T-helper 1 cell treated with Interleukin-12 subunit alpha and Interleukin-12 subunit beta and Interleukin-4 antibody, amounts not matched to agents 30 ng/mL and 1 ng/mL, for 36 hours (primary cell): ENCODE results near the gene TRMT112. TPM values are rescaled to one million over a fixed set of nuclear protein-coding genes. Genes with fewer than 3 reads are reported as not detected.
"Not testable (repeated sequence)": the region's sequence is repeated elsewhere in the genome, so short reads cannot be mapped to it uniquely, and the experiment has no call there.

Experiments used
- intact Hi-C: fragments of 100-400 bp; cut with micrococcal nuclease; formaldehyde crosslinking; loops from one replicate; pipeline ENCODE4 v1.15.1; 2024
- total RNA-seq: library from RNA; stranded (reverse); gene quantifications from 2 replicates; pipeline ENCODE4 v1.2.3, GENCODE V29; 2022

Gene TRMT112
- total RNA-seq, 1 donor from 2014 or later = 187 TPM

DNA sequence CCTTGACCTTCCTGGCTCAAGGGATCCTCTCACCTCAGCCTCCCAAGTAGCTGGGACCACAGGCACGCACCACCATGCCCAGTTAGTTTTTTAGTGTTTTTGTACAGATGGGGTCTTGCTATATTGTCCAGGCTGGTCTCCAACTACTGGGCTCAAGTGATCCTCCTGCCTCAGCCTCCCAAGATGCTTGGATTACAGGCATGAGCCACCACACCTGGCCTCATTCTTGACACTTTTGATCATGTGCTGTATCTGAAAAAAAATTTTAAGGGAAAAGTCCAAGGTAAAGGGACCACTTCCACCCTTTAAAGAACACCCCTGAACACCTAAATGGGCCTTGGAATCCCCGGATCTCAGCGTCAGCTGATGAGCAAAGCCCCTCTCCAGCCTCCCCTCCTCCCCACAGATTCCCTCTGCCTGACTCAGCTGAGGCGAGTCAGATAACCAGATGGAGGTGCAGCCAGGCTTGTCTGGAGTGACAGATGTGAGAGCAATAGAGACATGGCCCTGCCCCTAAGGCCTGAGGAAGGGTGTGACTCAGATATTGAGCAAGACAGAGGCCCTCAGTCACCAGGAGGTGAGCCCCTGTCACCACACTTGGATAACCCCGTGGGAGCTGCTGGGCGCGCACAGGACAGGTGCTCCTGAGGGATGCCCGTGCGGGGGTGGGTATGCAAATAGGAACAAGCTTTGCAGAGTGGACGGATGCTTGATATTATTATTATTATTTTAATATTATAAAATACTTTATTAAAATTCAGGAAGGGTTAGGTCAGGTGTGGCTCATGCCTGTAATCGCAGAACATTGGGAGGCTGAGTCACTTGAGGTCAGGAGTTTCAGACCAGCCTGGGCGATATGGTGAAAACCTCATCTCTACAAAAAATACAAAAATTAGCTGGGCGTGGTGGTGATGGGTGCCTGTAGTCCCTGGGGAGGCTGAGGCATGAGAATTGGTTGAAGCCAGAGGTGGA, 17.7 kb upstream of the TRMT112 start:
- intact Hi-C loops = no loop called here

DNA sequence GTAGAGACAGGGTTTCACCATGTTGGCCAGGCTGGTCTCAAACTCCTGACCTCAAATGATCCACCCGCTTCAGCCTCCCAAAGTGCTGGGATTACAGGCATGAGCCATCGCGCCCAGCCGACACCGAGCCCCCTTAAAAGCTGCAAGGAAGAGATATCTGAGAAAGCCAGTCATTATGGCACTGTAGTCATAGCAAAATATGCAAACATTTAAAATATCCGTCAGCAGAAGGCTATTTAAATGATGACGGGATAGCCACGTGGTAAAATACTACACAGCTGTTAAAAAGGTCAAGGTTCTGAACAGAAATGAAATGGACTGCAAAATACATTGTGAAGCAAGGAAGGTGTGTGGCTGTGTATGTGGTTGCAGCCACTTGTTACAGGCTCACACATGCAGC, 16.2 kb upstream of the TRMT112 start:
- intact Hi-C loops = no loop called here

DNA sequence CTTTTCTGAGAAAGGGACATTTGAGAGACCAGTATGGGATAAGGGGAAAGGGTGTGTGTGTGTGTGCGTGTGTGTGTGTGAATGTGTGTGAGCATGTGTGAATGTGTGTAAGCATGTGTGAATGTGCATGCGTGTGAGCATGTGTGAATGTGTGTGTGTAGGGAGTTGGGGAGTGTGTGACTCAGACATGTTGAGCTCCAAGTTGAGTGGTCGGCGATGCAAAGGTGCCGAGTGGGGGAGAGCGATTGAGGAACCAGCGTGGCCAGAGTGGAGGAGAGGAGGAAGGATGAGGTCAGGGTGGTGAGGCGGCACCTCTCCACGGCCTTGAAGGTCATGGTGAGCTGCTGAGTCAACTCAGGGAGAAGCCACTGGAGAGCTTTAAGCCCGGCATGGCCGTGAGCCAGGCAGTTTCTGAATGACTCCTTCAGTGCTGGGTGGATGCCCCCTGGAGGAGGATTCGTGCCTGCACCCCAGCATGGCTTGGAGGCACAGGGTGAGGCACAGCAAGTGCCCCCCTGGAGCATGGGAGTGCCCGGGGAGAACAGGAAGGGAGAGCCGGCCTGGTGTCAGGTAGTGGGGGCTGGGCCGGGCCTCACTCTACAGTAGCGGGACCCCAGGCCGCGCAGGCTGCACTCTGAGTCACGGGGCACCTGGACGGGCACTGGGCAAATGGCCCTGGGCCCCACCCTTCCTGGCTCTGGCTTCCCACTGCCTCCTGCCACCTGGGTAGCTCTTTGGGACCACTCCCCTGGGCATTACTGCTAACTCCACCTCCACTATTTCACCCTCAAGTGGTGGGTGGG, 14.4 kb upstream of the TRMT112 start:
- intact Hi-C loops = loop anchor here (1.0 kb wide), 1 partner anchor 13 kb away; the partner anchor contains the start of gene PRDX5

DNA sequence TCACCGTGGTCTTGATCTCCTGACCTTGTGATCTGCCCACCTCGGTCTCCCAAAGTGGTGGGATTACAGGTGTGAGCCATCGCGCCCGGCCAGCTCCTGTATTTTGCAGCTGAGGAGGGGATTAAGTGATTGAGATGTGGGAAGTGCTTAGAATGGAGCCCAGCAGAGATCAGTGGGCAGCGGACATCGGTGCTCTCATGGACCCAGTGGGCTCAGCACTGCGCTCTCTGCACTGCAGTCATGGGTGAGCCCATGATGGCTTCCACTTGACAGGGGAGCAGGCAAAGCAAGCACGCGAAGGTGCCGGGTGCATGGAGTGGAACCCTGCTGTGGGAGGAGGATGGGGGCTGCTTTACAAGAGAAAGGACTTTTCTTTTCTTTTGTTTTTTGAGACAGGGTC, 13.5 kb upstream of the TRMT112 start:
- intact Hi-C loops = loop anchor here (1.0 kb wide), 1 partner anchor 13 kb away; the partner anchor contains the start of gene PRDX5

DNA sequence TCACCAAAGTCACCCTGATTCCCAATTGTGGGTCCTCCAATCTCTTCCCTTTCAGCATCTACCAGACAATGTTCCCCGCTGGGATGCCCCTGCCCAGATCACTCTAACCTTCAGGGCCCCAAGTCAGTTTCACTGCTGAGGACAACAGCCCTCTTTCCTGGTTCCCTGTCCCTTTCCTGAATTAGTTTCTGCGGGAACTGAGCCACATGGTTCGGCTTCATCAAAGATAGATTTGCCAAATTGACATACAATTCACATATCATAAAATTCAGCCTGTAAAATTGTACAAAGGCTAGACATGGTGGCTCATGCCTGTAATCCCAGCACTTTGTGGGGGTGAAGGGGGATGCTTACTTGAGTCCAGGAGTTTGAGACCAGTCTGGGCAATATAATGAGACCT, 10.6 kb upstream of the TRMT112 start:
- intact Hi-C loops = no loop called here

DNA sequence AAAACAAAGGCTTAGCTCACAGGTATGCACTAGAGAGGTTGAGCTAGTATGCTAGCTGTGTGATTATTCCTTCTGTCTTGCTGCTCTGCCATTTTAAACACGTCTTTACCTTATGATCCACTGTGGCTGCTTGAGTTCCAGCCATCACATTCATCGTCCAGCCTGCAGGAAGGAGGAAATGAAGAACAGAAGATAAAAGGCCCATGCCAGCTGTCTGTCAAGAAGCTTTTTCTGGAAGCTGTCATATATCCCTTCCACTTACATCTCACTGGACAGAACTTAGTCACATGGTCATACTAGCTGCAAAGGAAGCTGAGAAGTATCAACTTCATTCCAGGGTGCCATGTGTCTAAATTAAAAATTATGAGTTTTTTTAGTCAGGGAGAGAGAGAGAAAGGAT, 10.0 kb upstream of the TRMT112 start:
- intact Hi-C loops = no loop called here

DNA sequence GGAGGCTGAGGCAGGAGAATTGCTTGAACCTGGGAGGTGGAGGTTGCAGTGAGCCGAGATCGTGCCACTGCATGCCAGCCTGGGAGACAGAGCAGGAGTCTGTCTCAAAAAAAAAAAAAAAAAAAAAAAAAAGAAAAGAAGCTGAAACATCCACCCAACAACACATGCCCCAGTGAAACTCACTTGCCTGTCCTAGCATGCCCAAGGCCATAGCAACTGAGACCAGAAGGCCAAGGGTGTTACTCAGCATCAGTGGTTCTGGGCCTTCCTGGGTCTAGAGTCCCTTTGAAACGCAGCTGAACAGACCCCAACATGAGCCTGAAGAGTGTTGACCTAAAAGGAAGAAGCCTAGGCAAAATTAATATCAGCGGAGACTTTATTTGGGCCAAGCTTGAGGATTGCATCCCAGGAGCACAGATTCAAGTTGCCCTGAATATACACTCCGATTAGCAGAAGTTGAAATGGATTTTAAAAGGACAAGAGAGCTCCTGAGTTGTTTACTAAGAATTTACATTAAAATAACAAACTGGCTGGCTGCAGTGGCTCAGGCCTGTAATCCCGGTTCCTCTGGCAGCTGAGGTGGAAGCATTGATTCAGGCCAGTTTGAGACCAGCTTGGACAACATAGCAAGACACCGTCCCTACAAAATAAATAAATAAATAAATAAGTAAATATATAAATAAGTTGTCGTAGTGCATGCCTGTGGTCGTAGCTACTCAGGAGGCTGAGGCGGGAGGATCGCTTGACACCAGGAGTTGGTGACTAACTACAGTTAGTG, 7.5 kb upstream of the TRMT112 start:
- intact Hi-C loops = no loop called here

DNA sequence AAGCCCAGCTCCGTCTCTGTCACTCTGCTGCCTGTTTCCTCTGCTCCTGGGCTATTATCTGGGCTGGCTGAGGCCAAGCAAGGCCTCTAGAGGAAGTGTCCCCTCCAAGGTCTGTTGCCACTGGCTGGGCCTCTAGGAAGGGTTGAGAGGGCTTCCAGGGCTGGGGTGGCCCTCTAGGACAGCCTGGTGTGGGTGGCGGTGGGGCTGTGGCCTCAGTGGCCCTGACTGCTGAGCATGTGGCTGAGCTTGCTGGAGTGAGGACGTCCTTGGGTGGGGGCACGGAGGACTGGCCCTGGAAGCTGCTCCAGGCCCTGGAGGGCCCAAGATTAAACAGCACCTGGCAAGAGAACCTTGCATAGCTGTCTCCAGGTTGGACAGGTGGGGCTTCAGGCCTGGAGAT, 6.6 kb upstream of the TRMT112 start:
- intact Hi-C loops = not testable (repeated sequence)

DNA sequence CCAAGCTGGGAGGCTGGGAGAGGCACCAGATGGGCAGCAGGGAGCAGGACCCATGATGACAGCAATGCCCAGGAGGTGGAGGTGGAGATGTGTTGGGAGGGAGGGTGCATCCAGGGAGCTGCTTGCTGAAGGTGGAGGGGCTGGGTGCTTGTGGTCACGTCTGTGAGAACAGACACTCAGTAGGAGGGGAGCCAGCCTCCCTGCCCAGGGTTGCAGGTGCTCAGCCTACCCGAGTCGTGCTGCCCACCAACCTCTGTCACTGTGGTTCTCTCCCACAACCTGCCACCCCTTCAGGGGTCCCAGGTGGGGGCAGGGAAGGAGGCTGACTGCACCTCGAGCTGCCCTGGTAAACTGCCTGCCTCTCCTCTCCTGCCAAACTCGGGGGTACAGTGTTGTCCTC, 6.0 kb upstream of the TRMT112 start:
- intact Hi-C loops = no loop called here

DNA sequence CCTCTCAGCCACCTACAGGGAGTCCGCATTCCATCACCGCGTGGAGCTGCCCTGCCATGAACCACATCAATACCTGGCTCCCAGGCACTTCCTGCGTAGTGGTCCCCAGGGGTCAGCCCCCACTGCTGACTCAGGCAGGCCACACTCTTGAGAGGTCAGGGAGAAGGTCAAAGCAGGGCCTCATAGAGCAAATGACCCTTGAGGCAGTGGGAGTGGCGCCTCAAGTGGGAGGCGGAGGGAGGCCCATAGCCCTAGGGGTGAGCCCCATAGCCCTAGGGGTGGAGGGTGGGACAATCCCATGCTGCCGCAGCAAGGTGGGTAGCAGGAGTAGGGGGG, 5.5 kb upstream of the TRMT112 start:
- intact Hi-C loops = no loop called here

DNA sequence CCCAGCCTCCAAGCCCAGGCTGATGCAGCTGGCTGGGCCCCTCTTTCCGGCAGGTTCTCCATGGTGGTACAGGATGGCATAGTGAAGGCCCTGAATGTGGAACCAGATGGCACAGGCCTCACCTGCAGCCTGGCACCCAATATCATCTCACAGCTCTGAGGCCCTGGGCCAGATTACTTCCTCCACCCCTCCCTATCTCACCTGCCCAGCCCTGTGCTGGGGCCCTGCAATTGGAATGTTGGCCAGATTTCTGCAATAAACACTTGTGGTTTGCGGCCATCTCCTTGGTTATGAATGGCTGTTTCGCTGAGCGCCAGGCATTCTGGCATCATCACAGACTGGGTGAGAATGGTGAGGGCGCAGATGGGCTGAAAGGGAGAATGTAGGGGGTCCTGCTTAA, 4.2 kb upstream of the TRMT112 start:
- intact Hi-C loops = no loop called here

DNA sequence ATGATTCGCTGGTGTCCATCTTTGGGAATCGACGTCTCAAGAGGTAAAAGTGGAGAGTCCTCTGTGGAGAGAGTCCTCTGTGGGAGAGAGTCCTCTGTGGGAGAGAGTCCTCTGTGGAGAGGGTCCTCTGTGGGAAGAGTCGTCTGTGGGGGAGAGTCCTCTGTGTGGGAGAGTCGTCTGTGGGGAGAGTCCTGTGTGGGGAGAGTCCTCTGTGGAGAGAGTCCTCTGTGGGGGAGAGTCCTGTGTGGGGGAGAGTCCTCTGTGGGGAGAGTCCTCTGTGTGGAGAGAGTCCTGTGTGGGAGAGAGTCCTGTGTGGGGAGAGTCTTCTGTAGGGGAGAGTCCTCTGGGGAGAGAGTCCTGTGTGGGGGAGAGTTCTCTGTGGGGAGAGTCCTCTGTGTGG, 3.7 kb upstream of the TRMT112 start:
- intact Hi-C loops = no loop called here

DNA sequence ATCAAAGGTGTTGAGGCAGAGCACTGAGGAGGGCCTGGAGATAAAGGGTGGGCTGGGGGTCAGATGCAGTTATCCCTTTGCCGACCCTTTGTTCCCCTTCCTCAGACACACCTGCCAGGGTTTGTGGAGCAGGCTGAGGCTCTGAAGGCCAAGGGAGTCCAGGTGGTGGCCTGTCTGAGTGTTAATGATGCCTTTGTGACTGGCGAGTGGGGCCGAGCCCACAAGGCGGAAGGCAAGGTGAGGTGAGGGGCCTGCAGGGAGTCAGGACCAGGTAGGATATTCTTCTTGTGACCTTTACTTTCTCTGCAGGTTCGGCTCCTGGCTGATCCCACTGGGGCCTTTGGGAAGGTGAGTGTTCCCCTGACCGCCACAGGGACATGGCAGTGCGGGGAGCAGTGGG, 3.2 kb upstream of the TRMT112 start:
- intact Hi-C loops = no loop called here

DNA sequence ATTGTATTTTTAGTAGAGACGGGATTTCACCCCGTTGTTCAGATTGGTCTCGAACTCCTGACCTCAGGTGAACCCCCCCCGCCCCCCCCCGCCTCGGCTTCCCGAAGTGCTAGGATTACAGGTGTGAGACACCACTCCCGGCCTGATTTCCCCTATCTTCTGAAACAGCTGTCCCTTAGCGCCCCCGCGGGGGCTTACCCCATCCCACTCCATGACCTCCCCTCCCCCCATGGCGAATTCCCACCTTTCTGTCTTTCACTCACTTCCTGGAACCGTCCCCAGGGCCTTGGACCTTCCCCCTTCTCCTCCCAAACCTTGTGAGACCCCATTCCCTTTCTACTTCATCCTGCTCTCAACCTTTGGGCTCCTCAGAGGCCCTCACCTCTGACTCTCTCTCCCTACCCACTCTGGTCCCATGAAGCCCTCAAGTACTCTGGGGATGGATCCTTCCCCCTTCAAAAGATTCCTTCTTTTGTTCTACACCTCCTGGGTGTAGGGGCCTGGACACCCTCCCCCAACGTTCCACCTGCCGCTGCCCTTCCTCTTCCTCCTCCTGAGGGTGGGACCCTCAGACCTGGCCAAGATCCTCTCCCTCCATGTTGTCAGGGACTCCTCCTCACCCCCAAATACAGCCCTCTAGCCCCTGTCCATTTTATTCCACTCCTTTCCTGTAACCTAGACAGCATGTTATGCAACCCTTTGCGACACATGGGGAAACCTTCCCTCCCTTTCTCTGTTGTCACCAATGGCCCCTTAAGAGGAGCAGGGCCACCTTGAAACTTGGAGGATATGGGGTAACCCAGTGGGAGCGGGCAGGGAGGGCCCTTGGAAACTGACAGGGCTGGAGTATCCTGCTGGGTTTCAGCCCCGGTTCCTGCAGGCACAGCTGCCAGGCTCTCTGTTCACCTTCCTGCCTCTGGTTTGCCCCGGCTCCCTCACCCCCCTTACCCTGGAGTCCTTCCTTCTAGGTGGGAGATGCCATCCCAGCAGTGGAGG, 1.7 kb upstream of the TRMT112 start:
- intact Hi-C loops = loop anchor here (1.0 to 5.0 kb wide), 5 partner anchors 12 to 1948 kb away; partner anchors contain the start of genes CCDC88B, FKBP2, RAB1B and RPS6KA4

DNA sequence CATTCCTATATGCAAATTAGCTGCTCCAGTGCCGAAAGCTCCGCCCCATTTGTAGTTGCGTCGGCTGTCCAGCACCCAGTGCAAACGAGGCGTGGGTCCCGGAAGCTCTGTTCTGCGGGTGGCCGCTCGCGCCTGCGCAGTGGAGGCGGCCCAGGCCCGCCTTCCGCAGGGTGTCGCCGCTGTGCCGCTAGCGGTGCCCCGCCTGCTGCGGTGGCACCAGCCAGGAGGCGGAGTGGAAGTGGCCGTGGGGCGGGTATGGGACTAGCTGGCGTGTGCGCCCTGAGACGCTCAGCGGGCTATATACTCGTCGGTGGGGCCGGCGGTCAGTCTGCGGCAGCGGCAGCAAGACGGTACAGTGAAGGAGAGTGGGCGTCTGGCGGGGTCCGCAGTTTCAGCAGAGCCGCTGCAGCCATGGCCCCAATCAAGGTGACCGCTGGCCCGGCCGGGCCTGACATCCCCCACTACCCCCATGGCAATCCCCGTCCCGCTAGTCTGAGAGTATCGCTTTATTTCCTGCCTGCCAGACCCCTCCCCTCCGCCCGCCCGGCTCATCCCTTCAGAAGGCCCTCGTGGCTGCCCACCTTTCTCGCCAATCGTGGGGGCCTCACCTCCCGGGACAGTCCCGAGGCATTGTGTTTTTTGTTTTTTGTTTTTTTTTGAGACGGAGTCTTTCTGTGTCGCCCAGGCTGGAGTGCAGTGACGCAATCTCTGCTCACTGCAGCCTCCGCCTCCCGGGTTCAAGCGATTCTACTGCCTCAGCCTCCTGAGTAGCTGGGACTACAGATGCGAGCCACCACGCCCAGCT, 804 bp upstream of the TRMT112 start, which contains the start of gene PRDX5:
Gene PRDX5, plus strand, starts transcription at position 161 of the 805 bp plus-strand sequence. Its CDS starts 95 bp downstream, at position 256.
- intact Hi-C loops = loop anchor here (1.0 to 5.0 kb wide), 12 partner anchors 13 to 1949 kb away; partner anchors contain the start of genes CCDC88B, ESRRA, FKBP2 and GPR137

DNA sequence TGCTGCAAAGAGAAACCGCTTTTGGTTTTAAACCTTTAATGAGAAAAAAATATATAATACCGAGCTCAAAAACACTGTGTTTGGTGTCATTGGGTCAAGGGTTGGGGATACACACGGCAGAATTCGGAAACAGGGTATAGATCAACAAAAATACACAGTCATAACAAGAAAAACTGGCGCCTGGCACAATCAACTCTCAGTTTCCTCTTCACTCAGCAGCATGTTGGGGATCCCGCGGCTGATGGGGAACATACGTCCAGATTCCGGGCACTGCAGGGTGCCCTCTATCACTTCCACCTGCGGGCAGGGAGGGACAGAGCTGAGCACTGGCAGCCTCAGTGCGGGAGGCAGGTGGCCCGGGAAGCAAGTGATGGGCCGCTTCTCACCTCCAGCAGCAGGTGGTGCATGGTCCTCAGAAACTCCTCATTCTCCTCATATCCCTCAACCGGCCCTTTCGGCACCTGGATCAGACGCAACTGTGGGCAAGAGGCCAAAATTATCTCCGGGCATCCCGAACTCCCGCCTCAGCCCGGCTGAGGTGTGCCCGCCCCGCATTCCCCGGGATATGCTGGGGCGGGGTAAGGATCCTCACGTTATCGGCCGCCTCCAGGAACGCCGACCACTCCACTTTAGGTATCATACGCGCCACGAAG, 561 bp downstream of the TRMT112 start:
- intact Hi-C loops = loop anchor here (1.0 to 5.0 kb wide), 8 partner anchors 11 to 1951 kb away; partner anchors contain the start of genes ESRRA, GPR137, OTUB1 and RAB1B

DNA sequence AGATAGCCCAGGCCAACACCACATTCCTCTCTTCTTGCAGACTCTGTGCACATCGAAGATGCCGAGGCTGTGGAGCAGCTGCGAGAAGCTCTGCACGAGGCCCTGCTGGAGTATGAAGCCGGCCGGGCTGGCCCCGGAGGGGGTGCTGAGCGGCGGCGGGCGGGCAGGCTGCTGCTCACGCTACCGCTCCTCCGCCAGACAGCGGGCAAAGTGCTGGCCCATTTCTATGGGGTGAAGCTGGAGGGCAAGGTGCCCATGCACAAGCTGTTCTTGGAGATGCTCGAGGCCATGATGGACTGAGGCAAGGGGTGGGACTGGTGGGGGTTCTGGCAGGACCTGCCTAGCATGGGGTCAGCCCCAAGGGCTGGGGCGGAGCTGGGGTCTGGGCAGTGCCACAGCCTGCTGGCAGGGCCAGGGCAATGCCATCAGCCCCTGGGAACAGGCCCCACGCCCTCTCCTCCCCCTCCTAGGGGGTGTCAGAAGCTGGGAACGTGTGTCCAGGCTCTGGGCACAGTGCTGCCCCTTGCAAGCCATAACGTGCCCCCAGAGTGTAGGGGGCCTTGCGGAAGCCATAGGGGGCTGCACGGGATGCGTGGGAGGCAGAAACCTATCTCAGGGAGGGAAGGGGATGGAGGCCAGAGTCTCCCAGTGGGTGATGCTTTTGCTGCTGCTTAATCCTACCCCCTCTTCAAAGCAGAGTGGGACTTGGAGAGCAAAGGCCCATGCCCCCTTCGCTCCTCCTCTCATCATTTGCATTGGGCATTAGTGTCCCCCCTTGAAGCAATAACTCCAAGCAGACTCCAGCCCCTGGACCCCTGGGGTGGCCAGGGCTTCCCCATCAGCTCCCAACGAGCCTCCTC, 1.5 kb downstream of the TRMT112 start:
- intact Hi-C loops = loop anchor here (5.0 kb wide), 1 partner anchor 1951 kb away; the partner anchor contains the start of gene RAB1B
